Naive thymus-derived CD4-positive, alpha-beta T cell (primary cell): ENCODE data around the gene WNT8A. TPM values are rescaled to one million over a fixed set of nuclear protein-coding genes. Genes with fewer than 3 reads are reported as not detected.

Experiments
- ATAC-seq: fragments of 150-1000 bp; cut with Tn5 transposase; 2 replicates; pipeline ENCODE4 v1.10.0; 2021; ENCODE audit warnings: mild to moderate bottlenecking, moderate library complexity
- CTCF ChIA-PET: fragments of 350-600 bp; sonication (Branson Sonifier 250); formaldehyde crosslinking; loops from one replicate; lab custom pipeline; 2021; ENCODE audit warnings: antibody characterized with exemption; lab: Charles Lee
- POLR2A ChIA-PET: fragments of 350-600 bp; sonication (Branson Sonifier 250); formaldehyde crosslinking; loops from one replicate; lab custom pipeline; 2021; ENCODE audit warnings: antibody characterized with exemption, inconsistent platforms; lab: Charles Lee
- DNase-seq, 9 donors: peaks; one replicate each; pipeline versions ENCODE4 v3.0.0 to v3.0.0-alpha.2; 2020 to 2022; ENCODE audit warnings: mixed read lengths in 1 of 9
- H3K27ac ChIP-seq: one replicate; pipeline ENCODE4 v1.7.0; 2013; ENCODE audit warnings: mild to moderate bottlenecking, low read depth, low read length, moderate library complexity
- H3K27me3 ChIP-seq, 2 donors: one replicate each; pipeline ENCODE4 v1.7.0; 2013; ENCODE audit warnings: low read length in 2 of 2, mild to moderate bottlenecking in 2 of 2, moderate library complexity in 2 of 2; ENCODE audit not compliant: control insufficient read depth in 2 of 2, insufficient read depth in 2 of 2
- H3K36me3 ChIP-seq, 3 experiments: 1 replicate in 2 of 3; 2 replicates in 1 of 3; pipeline ENCODE4 v1.7.0; 2013; ENCODE audit warnings: low read length in 3 of 3, mild to moderate bottlenecking in 3 of 3, moderate library complexity in 1 of 3; ENCODE audit not compliant: insufficient read depth in 3 of 3, control insufficient read depth in 2 of 3
- H3K4me1 ChIP-seq, 2 donors: one replicate each; pipeline ENCODE4 v1.7.0; 2013; ENCODE audit warnings: low read length in 2 of 2, mild to moderate bottlenecking in 2 of 2, moderate library complexity in 1 of 2; ENCODE audit not compliant: control insufficient read depth in 2 of 2, insufficient read depth in 2 of 2
- H3K4me3 ChIP-seq: 2 replicates; pipeline ENCODE4 v1.7.0; 2013; ENCODE audit warnings: mild to moderate bottlenecking, low read length
- H3K9me3 ChIP-seq, 3 experiments: 1 replicate in 2 of 3; 2 replicates in 1 of 3; pipeline ENCODE4 v1.7.0; 2013; ENCODE audit warnings: low read length in 3 of 3; ENCODE audit not compliant: control insufficient read depth in 2 of 3
- H3K27ac Mint-ChIP-seq, 9 donors: one replicate each; pipeline ENCODE4 v1.8.0; 2020 to 2022; ENCODE audit warnings: mixed read lengths in 9 of 9, mild to moderate bottlenecking in 8 of 9, moderate library complexity in 5 of 9, inconsistent platforms in 2 of 9
- H3K27me3 Mint-ChIP-seq, 5 donors: one replicate each; pipeline ENCODE4 v1.8.0; 2021 to 2022; ENCODE audit warnings: mixed read lengths in 5 of 5, mild to moderate bottlenecking in 1 of 5
- H3K36me3 Mint-ChIP-seq, 5 donors: one replicate each; pipeline ENCODE4 v1.8.0; 2020 to 2022; ENCODE audit warnings: mixed read lengths in 5 of 5, mild to moderate bottlenecking in 3 of 5, inconsistent platforms in 1 of 5
- H3K4me1 Mint-ChIP-seq, 7 donors: one replicate each; pipeline ENCODE4 v1.8.0; 2020 to 2022; ENCODE audit warnings: mixed read lengths in 7 of 7, mild to moderate bottlenecking in 3 of 7, inconsistent platforms in 1 of 7
- H3K4me3 Mint-ChIP-seq, 10 donors: one replicate each; pipeline ENCODE4 v1.8.0; 2020 to 2022; ENCODE audit warnings: mild to moderate bottlenecking in 10 of 10, mixed read lengths in 10 of 10, moderate library complexity in 6 of 10, inconsistent platforms in 2 of 10
- H3K9me3 Mint-ChIP-seq, 11 donors: one replicate each; pipeline ENCODE4 v1.8.0; 2020 to 2022; ENCODE audit warnings: mixed read lengths in 11 of 11, mild to moderate bottlenecking in 4 of 11, inconsistent platforms in 1 of 11, moderate library complexity in 1 of 11
- intact Hi-C, 2 donors: fragments of 100-400 bp; cut with micrococcal nuclease; formaldehyde crosslinking; loops; one replicate each; pipeline ENCODE4 v1.15.1; 2023
- polyA plus RNA-seq, 2 donors: library from polyadenylated mRNA; unstranded; fragments of 300-500 nt; fragmentation: Illumina TruSeq; gene quantifications; one replicate each; pipeline ENCODE4 v1.2.3, GENCODE V29; 2021
- total RNA-seq, 6 experiments: library from RNA in 5 of 6; stranded (reverse) in 5 of 6; gene quantifications; 1 replicate in 5 of 6; 2 replicates in 1 of 6; pipeline ENCODE4 v1.2.3 and lab custom pipeline; 2021 to 2026

WNT8A gene
- total and polyA plus RNA-seq, 7 experiments from 2014 or later, result not detected

GRCh38 chr5:138096363-138096762, 12.5 kb downstream of the WNT8A start:
- H3K9me3 ChIP-seq, result no peaks in the 10 kb centered on the region
- peaks cover 0 to 31% of the 10 kb centered on the region in 2 donors for H3K4me1 ChIP-seq
- no peak overlapping the region for H3K4me3 ChIP-seq
- Mint-ChIP-seq H3K4me3 (peak overlapping the region in 2 of 10 donors; percentile 5 to 30), H3K27ac (peak overlapping the region in 7 of 9 donors; percentile 15 to 92 (median 38)), H3K27me3 (peaks cover 0 to 8% (median 2%) of the 10 kb centered on the region in 5 donors), H3K36me3 (peaks cover 0 to 8% (median 0%) of the 10 kb centered on the region in 5 donors), H3K4me1 (peaks cover 19 to 62% (median 55%) of the 10 kb centered on the region in 7 donors), H3K9me3 (no peaks in the 10 kb centered on the region)
- ChIA-PET CTCF (no interaction called here), POLR2A (no interaction called here)
- no peaks in the 10 kb centered on the region for H3K27me3 ChIP-seq
- ATAC-seq (no peak), DNase-seq (no peak)
- intact Hi-C loops, result no loop called here
- H3K36me3 ChIP-seq, result no peaks in the 10 kb centered on the region
- H3K27ac ChIP-seq, result no peak overlapping the region

GRCh38 chr5:138096997-138097828, 13.4 kb downstream of the WNT8A start:
- no peak for DNase-seq
- intact Hi-C loops, result no loop called here
- Mint-ChIP-seq H3K27me3 (peaks cover 0 to 8% (median 2%) of the 10 kb centered on the region in 5 donors), H3K4me3 (peak overlapping the region in 1 of 10 donors; percentile 6), H3K4me1 (peaks cover 19 to 54% (median 49%) of the 10 kb centered on the region in 7 donors), H3K36me3 (peaks cover 0 to 8% (median 0%) of the 10 kb centered on the region in 5 donors), H3K27ac (peak overlapping the region in 5 of 9 donors; percentile 6 to 89 (median 57)), H3K9me3 (no peaks in the 10 kb centered on the region)
- CTCF ChIA-PET, result no interaction called here
- POLR2A ChIA-PET, result no interaction called here
- Histone ChIP-seq H3K4me3 (no peak overlapping the region), H3K27ac (no peak overlapping the region), H3K4me1 (peaks cover 0 to 27% of the 10 kb centered on the region in 2 donors), H3K9me3 (no peaks in the 10 kb centered on the region), H3K27me3 (no peaks in the 10 kb centered on the region), H3K36me3 (no peaks in the 10 kb centered on the region)
- no peak for ATAC-seq

GRCh38 chr5:138102454-138103318, 18.9 kb downstream of the WNT8A start:
- peaks cover 0 to 8% (median 0%) of the 10 kb centered on the region in 5 donors for H3K36me3 Mint-ChIP-seq
- H3K27ac Mint-ChIP-seq, result peak overlapping the region in 1 of 9 donors; percentile 27
- Histone ChIP-seq H3K27ac (no peak overlapping the region), H3K36me3 (no peaks in the 10 kb centered on the region), H3K4me3 (no peak overlapping the region), H3K27me3 (no peaks in the 10 kb centered on the region), H3K9me3 (no peaks in the 10 kb centered on the region), H3K4me1 (no peaks in the 10 kb centered on the region)
- H3K4me3 Mint-ChIP-seq, result no peak overlapping the region
- H3K9me3 Mint-ChIP-seq, result no peaks in the 10 kb centered on the region
- intact Hi-C loops, result no loop called here
- peaks cover 0 to 3% (median 0%) of the 10 kb centered on the region in 7 donors for H3K4me1 Mint-ChIP-seq
- DNase-seq (no peak), ATAC-seq (peak; percentile 44)
- ChIA-PET POLR2A (no interaction called here), CTCF (interaction anchor here (1.3 kb wide), 1 partner anchor 21 kb away, joined by 3 read pairs; no protein-coding TSS in a partner anchor)
- H3K27me3 Mint-ChIP-seq, result peaks cover 0 to 10% (median 6%) of the 10 kb centered on the region in 5 donors

GRCh38 chr5:138103319-138103637, 19.4 kb downstream of the WNT8A start:
- Histone ChIP-seq H3K4me1 (no peaks in the 10 kb centered on the region), H3K4me3 (no peak overlapping the region), H3K9me3 (no peaks in the 10 kb centered on the region), H3K36me3 (no peaks in the 10 kb centered on the region), H3K27me3 (no peaks in the 10 kb centered on the region), H3K27ac (no peak overlapping the region)
- no peak overlapping the region for H3K27ac Mint-ChIP-seq
- H3K9me3 Mint-ChIP-seq, result no peaks in the 10 kb centered on the region
- H3K4me3 Mint-ChIP-seq, result no peak overlapping the region
- peaks cover 0 to 10% (median 7%) of the 10 kb centered on the region in 5 donors for H3K27me3 Mint-ChIP-seq
- intact Hi-C loops, result no loop called here
- ChIA-PET CTCF (interaction anchor here (0.5 to 1.3 kb wide), 2 partner anchors 22 to 416 kb away, joined by 3 to 6 read pairs; no protein-coding TSS in a partner anchor), POLR2A (no interaction called here)
- H3K36me3 Mint-ChIP-seq, result peaks cover 0 to 8% (median 0%) of the 10 kb centered on the region in 5 donors
- DNase-seq, result no peak
- H3K4me1 Mint-ChIP-seq, result peaks cover 0 to 3% (median 0%) of the 10 kb centered on the region in 7 donors
- no peak for ATAC-seq

- ChIA-PET POLR2A (no interaction called here), CTCF (no interaction called here)
- no peaks in the 10 kb centered on the region for H3K27me3 ChIP-seq
- H3K27me3 Mint-ChIP-seq, result peaks cover 0 to 17% (median 4%) of the 10 kb centered on the region in 5 donors
- intact Hi-C loops, result no loop called here
- no peak overlapping the region for H3K27ac Mint-ChIP-seq
- H3K4me1 Mint-ChIP-seq, result peaks cover 0 to 6% (median 5%) of the 10 kb centered on the region in 7 donors
- H3K36me3 Mint-ChIP-seq, result peaks cover 0 to 1% (median 0%) of the 10 kb centered on the region in 5 donors
- no peak for DNase-seq
- no peaks in the 10 kb centered on the region for H3K9me3 Mint-ChIP-seq
- H3K4me3 Mint-ChIP-seq, result no peak overlapping the region
- no peak overlapping the region for H3K27ac ChIP-seq
- ATAC-seq, result no peak
- H3K36me3 ChIP-seq, result no peaks in the 10 kb centered on the region
- no peak overlapping the region for H3K4me3 ChIP-seq
- H3K4me1 ChIP-seq, result no peaks in the 10 kb centered on the region
- no peaks in the 10 kb centered on the region for H3K9me3 ChIP-seq
Observed at GRCh38 chr5:138105709-138106108, 21.9 kb downstream of the WNT8A start.

- Histone ChIP-seq H3K36me3 (no peaks in the 10 kb centered on the region), H3K27ac (no peak overlapping the region), H3K4me1 (no peaks in the 10 kb centered on the region), H3K27me3 (no peaks in the 10 kb centered on the region), H3K9me3 (no peaks in the 10 kb centered on the region), H3K4me3 (no peak overlapping the region)
- no peaks in the 10 kb centered on the region for H3K36me3 Mint-ChIP-seq
- CTCF ChIA-PET, result interaction anchor here (0.6 kb wide), 1 partner anchor 11 kb away, joined by 3 read pairs; no protein-coding TSS in a partner anchor
- ATAC-seq (no peak), DNase-seq (no peak)
- peaks cover 0 to 24% (median 0%) of the 10 kb centered on the region in 5 donors for H3K27me3 Mint-ChIP-seq
- peaks cover 0 to 6% (median 5%) of the 10 kb centered on the region in 7 donors for H3K4me1 Mint-ChIP-seq
- H3K27ac Mint-ChIP-seq, result no peak overlapping the region
- no peaks in the 10 kb centered on the region for H3K9me3 Mint-ChIP-seq
- intact Hi-C loops, result no loop called here
- POLR2A ChIA-PET, result interaction anchor here (0.6 kb wide), 1 partner anchor 341 kb away, joined by 4 read pairs; no protein-coding TSS in a partner anchor
- H3K4me3 Mint-ChIP-seq, result no peak overlapping the region
Observed at GRCh38 chr5:138107213-138107612, 23.4 kb downstream of the WNT8A start.
